GM12864 (cell line): ENCODE results near the gene KCTD19.

Source experiments
- DNase-seq: peaks from one replicate; pipeline ENCODE4 v3.0.0-alpha.2; 2011; ENCODE audit warnings: low read depth
- H3K4me3 ChIP-seq: 2 replicates; pipeline ENCODE4 v1.5.1; 2011; ENCODE audit warnings: mild to moderate bottlenecking, low read depth, low read length, control low read depth
- TF ChIP-seq, protein P1 (sequence below): IDR thresholded peaks from 2 replicates; pipeline ENCODE4 v1.5.1; 2011; ENCODE audit warnings: low read depth, mild to moderate bottlenecking, moderate library complexity, low read length, control low read depth, inconsistent platforms; ENCODE audit errors: missing control alignments

KCTD19 gene

DNA sequence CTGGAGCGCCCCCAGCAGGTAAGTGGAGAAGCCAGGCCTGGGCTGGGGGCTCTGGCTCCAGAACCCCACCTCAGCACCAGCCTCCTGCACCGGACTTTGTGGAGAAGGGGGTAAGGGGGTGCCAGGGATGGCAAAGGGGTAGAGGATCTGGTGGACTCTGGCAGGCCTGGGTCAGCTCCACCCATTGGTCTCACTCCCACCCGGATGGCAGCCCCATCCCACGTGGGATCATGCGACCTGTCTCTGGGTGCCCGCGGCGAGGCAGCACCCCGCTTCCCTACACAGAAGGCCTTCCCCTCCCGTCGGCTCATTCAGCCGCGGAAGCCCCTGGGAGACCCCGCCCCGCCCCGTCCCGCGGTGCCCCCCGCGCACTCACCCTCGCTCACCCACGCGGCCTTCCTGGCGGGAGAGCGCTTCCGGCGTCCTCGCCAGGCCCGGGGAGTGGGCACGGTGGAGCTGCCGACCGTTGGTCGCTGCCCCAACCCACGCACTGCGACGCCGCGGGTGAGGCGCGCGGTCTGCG, 47.7 kb downstream of the KCTD19 start:
- peak overlapping the region; percentile 81 for H3K4me3 ChIP-seq
- DNase-seq = no peak
- TF ChIP-seq, protein P1, sequence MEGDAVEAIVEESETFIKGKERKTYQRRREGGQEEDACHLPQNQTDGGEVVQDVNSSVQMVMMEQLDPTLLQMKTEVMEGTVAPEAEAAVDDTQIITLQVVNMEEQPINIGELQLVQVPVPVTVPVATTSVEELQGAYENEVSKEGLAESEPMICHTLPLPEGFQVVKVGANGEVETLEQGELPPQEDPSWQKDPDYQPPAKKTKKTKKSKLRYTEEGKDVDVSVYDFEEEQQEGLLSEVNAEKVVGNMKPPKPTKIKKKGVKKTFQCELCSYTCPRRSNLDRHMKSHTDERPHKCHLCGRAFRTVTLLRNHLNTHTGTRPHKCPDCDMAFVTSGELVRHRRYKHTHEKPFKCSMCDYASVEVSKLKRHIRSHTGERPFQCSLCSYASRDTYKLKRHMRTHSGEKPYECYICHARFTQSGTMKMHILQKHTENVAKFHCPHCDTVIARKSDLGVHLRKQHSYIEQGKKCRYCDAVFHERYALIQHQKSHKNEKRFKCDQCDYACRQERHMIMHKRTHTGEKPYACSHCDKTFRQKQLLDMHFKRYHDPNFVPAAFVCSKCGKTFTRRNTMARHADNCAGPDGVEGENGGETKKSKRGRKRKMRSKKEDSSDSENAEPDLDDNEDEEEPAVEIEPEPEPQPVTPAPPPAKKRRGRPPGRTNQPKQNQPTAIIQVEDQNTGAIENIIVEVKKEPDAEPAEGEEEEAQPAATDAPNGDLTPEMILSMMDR = peak; percentile 53

- TF ChIP-seq, protein P1 = no peak
- H3K4me3 ChIP-seq = peak overlapping the region; percentile 81
- no peak for DNase-seq
Observed at GRCh38 chr16:67277999-67278772, 48.4 kb downstream of the KCTD19 start.

DNA sequence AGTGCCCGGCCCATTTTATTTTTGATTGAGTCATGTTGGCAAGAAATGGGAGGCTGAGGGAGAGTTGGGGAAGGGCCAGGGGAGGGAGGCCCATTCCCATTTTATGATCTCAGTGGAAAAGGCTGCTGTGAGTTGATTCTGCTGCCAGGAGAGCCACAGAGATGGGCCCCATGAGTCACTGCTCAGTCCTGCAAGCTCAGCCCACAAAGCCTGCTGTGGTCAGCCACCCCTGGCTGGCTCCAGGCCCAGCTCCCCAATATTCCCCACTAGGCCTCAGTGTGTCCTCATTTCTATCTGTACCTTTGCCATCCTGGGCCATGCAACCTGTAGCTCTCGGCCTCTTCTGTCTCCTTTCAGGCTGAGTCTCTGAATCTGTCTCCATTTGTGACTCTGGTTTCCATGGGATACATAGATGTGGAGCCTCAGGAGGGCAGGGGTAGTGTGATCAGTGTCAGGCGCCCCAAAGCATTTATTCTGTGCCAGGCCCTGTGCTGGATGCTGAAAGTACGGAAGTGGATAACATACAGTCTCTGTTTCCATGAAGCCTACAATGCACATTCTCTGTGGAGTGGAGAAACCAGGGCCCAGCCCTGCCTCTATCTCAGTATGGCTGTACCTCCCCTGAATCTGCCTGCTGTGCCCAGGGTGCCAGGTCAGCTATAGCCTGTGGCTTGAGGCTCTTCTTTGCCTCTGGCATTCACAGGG, 49.1 kb downstream of the KCTD19 start:
- TF ChIP-seq, protein P1 = no peak
- DNase-seq = no peak
- H3K4me3 ChIP-seq = no peak overlapping the region

DNA sequence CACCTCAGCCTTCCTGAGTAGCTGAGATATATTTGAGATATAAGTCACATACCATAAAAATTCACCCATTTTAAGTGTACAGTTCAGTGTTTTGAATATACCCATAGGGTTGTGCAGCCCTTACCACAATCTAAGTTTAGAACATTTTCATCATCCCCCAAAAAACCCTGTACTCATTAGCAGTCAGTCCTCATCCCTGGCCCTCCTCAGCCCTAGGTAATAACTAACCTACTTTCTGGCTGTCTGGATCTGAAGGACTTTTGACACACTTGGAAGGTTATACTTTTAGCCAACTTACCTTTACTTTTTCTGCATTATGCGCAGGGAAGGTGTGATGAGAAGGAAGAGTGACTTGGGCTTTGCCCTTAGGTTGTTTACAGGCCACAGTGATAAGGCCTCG, 51.2 kb downstream of the KCTD19 start:
- no peak for DNase-seq
- TF ChIP-seq, protein P1 = no peak
- no peak overlapping the region for H3K4me3 ChIP-seq

GRCh38 chr16:67271446-67271845, 55.1 kb downstream of the KCTD19 start:
- DNase-seq = no peak
- H3K4me3 ChIP-seq = no peak overlapping the region
- TF ChIP-seq, protein P1 = no peak

- TF ChIP-seq, protein P1 = no peak
- H3K4me3 ChIP-seq = no peak overlapping the region
Observed at GRCh38 chr16:67270931-67271338, 55.6 kb downstream of the KCTD19 start.

More at GRCh38 chr16:67270931-67271338, 55.6 kb downstream of the KCTD19 start:
- no peak for DNase-seq
